Measurements from ENCODE around the gene SMG7.
A peak's percentile ranks its signal among the peaks of the same experiment; 100 is the strongest.
"Not testable (repeated sequence)": the region's sequence is repeated elsewhere in the genome, so short reads cannot be mapped to it uniquely, and the experiment has no call there.

The SMG7 gene

GRCh38 chr1:183472488-183473216 lies at the start of gene SMG7:
Gene SMG7 (plus strand): TSS chr1:183472499. CDS start chr1:183472621, 122 bp downstream.
- peak within 1 kb of the TSS; percentile 78 for H3K4me3 ChIP-seq (ENCODE audit: low read depth, low read length)
- 0 out of 2 replicates have a peak, but pooled peaks cover 4% of the 10 kb centered on the region for H3K36me3 ChIP-seq (ENCODE audit: insufficient read depth, low read length)
- H3K27me3 ChIP-seq (ENCODE audit: insufficient read depth, low read length), result no peaks in the 10 kb centered on the region
- peaks cover 15% of the 10 kb centered on the region for H3K4me1 ChIP-seq (ENCODE audit: control insufficient read depth, insufficient read depth, low read length, unreplicated experiment)
- H2AFZ ChIP-seq (ENCODE audit: low read length, unreplicated experiment), result peak within 1 kb of the TSS; percentile 85
- peaks cover 50% of the 10 kb centered on the region for H3K79me2 ChIP-seq (ENCODE audit: control insufficient read depth, insufficient read depth, low read length, unreplicated experiment)
- peak within 1 kb of the TSS; percentile 94 for H3K27ac ChIP-seq (ENCODE audit: low read depth, low read length)

GRCh38 chr1:183423541-183423940 lies 48.8 kb upstream of the SMG7 start:
- H3K27me3 ChIP-seq (ENCODE audit: insufficient read depth, low read length), result peaks cover 72% of the 10 kb centered on the region

GRCh38 chr1:183424691-183425090 lies 47.6 kb upstream of the SMG7 start:
- Histone ChIP-seq H3K27me3 (ENCODE audit: insufficient read depth, low read length) (peaks cover 65% of the 10 kb centered on the region), H3K4me1 (ENCODE audit: control insufficient read depth, insufficient read depth, low read length, unreplicated experiment) (no peaks in the 10 kb centered on the region), H3K36me3 (ENCODE audit: insufficient read depth, low read length) (no peaks in the 10 kb centered on the region), H2AFZ (ENCODE audit: low read length, unreplicated experiment) (no peak overlapping the region), H3K4me3 (ENCODE audit: low read depth, low read length) (no peak overlapping the region), H3K79me2 (ENCODE audit: control insufficient read depth, insufficient read depth, low read length, unreplicated experiment) (no peaks in the 10 kb centered on the region), H3K27ac (ENCODE audit: low read depth, low read length) (no peak overlapping the region)

More at GRCh38 chr1:183423541-183423940, 48.8 kb upstream of the SMG7 start:
- Histone ChIP-seq H2AFZ (ENCODE audit: low read length, unreplicated experiment) (no peak overlapping the region), H3K36me3 (ENCODE audit: insufficient read depth, low read length) (no peaks in the 10 kb centered on the region), H3K79me2 (ENCODE audit: control insufficient read depth, insufficient read depth, low read length, unreplicated experiment) (no peaks in the 10 kb centered on the region), H3K27ac (ENCODE audit: low read depth, low read length) (no peak overlapping the region), H3K4me1 (ENCODE audit: control insufficient read depth, insufficient read depth, low read length, unreplicated experiment) (no peaks in the 10 kb centered on the region), H3K4me3 (ENCODE audit: low read depth, low read length) (no peak overlapping the region)

- H3K27me3 ChIP-seq (ENCODE audit: insufficient read depth, low read length), result peaks cover 37% of the 10 kb centered on the region
Measured at GRCh38 chr1:183427591-183427990, 44.7 kb upstream of the SMG7 start.

GRCh38 chr1:183431840-183432547 lies 40.3 kb upstream of the SMG7 start:
- H3K79me2 ChIP-seq (ENCODE audit: control insufficient read depth, insufficient read depth, low read length, unreplicated experiment), result no peaks in the 10 kb centered on the region
- H3K4me1 ChIP-seq (ENCODE audit: control insufficient read depth, insufficient read depth, low read length, unreplicated experiment), result peaks cover 11% of the 10 kb centered on the region
- H3K36me3 ChIP-seq (ENCODE audit: insufficient read depth, low read length), result no peaks in the 10 kb centered on the region
- peaks cover 13% of the 10 kb centered on the region for H3K27me3 ChIP-seq (ENCODE audit: insufficient read depth, low read length)
- no peak overlapping the region for H3K4me3 ChIP-seq (ENCODE audit: low read depth, low read length)
- H3K27ac ChIP-seq (ENCODE audit: low read depth, low read length), result no peak overlapping the region
- H2AFZ ChIP-seq (ENCODE audit: low read length, unreplicated experiment), result no peak overlapping the region

More at GRCh38 chr1:183427591-183427990, 44.7 kb upstream of the SMG7 start:
- H3K4me3 ChIP-seq (ENCODE audit: low read depth, low read length); H3K79me2 ChIP-seq (ENCODE audit: control insufficient read depth, insufficient read depth, low read length, unreplicated experiment); H2AFZ ChIP-seq (ENCODE audit: low read length, unreplicated experiment); H3K36me3 ChIP-seq (ENCODE audit: insufficient read depth, low read length); H3K27ac ChIP-seq (ENCODE audit: low read depth, low read length); H3K4me1 ChIP-seq (ENCODE audit: control insufficient read depth, insufficient read depth, low read length, unreplicated experiment): not testable (repeated sequence)

GRCh38 chr1:183432548-183432875 lies 39.8 kb upstream of the SMG7 start:
- no peak overlapping the region for H3K27ac ChIP-seq (ENCODE audit: low read depth, low read length)
- H3K36me3 ChIP-seq (ENCODE audit: insufficient read depth, low read length), result no peaks in the 10 kb centered on the region

GRCh38 chr1:183433703-183434102 lies 38.6 kb upstream of the SMG7 start:
- Histone ChIP-seq H3K27ac (ENCODE audit: low read depth, low read length) (no peak overlapping the region), H3K27me3 (ENCODE audit: insufficient read depth, low read length) (peaks cover 18% of the 10 kb centered on the region), H3K4me3 (ENCODE audit: low read depth, low read length) (no peak overlapping the region), H3K79me2 (ENCODE audit: control insufficient read depth, insufficient read depth, low read length, unreplicated experiment) (no peaks in the 10 kb centered on the region), H3K4me1 (ENCODE audit: control insufficient read depth, insufficient read depth, low read length, unreplicated experiment) (peaks cover 11% of the 10 kb centered on the region), H2AFZ (ENCODE audit: low read length, unreplicated experiment) (no peak overlapping the region), H3K36me3 (ENCODE audit: insufficient read depth, low read length) (no peaks in the 10 kb centered on the region)

More at GRCh38 chr1:183432548-183432875, 39.8 kb upstream of the SMG7 start:
- Histone ChIP-seq H3K27me3 (ENCODE audit: insufficient read depth, low read length) (peaks cover 13% of the 10 kb centered on the region), H3K4me1 (ENCODE audit: control insufficient read depth, insufficient read depth, low read length, unreplicated experiment) (peaks cover 11% of the 10 kb centered on the region), H2AFZ (ENCODE audit: low read length, unreplicated experiment) (no peak overlapping the region), H3K4me3 (ENCODE audit: low read depth, low read length) (no peak overlapping the region), H3K79me2 (ENCODE audit: control insufficient read depth, insufficient read depth, low read length, unreplicated experiment) (no peaks in the 10 kb centered on the region)

GRCh38 chr1:183435497-183435896 lies 36.8 kb upstream of the SMG7 start:
- Histone ChIP-seq H3K4me1 (ENCODE audit: control insufficient read depth, insufficient read depth, low read length, unreplicated experiment) (peaks cover 11% of the 10 kb centered on the region), H3K36me3 (ENCODE audit: insufficient read depth, low read length) (no peaks in the 10 kb centered on the region), H3K27ac (ENCODE audit: low read depth, low read length) (no peak overlapping the region), H2AFZ (ENCODE audit: low read length, unreplicated experiment) (no peak overlapping the region), H3K27me3 (ENCODE audit: insufficient read depth, low read length) (peaks cover 21% of the 10 kb centered on the region), H3K4me3 (ENCODE audit: low read depth, low read length) (no peak overlapping the region), H3K79me2 (ENCODE audit: control insufficient read depth, insufficient read depth, low read length, unreplicated experiment) (no peaks in the 10 kb centered on the region)

GRCh38 chr1:183438060-183438459 lies 34.2 kb upstream of the SMG7 start:
- Histone ChIP-seq H3K4me3 (ENCODE audit: low read depth, low read length) (no peak overlapping the region), H3K27ac (ENCODE audit: low read depth, low read length) (no peak overlapping the region), H3K27me3 (ENCODE audit: insufficient read depth, low read length) (peaks cover 29% of the 10 kb centered on the region), H3K36me3 (ENCODE audit: insufficient read depth, low read length) (no peaks in the 10 kb centered on the region), H3K79me2 (ENCODE audit: control insufficient read depth, insufficient read depth, low read length, unreplicated experiment) (no peaks in the 10 kb centered on the region), H2AFZ (ENCODE audit: low read length, unreplicated experiment) (no peak overlapping the region), H3K4me1 (ENCODE audit: control insufficient read depth, insufficient read depth, low read length, unreplicated experiment) (no peaks in the 10 kb centered on the region)

- no peaks in the 10 kb centered on the region for H3K36me3 ChIP-seq (ENCODE audit: insufficient read depth, low read length)
- H3K4me1 ChIP-seq (ENCODE audit: control insufficient read depth, insufficient read depth, low read length, unreplicated experiment), result peaks cover 8% of the 10 kb centered on the region
- H2AFZ ChIP-seq (ENCODE audit: low read length, unreplicated experiment), result no peak overlapping the region
- no peaks in the 10 kb centered on the region for H3K79me2 ChIP-seq (ENCODE audit: control insufficient read depth, insufficient read depth, low read length, unreplicated experiment)
- H3K27ac ChIP-seq (ENCODE audit: low read depth, low read length), result no peak overlapping the region
- peaks cover 23% of the 10 kb centered on the region for H3K27me3 ChIP-seq (ENCODE audit: insufficient read depth, low read length)
- H3K4me3 ChIP-seq (ENCODE audit: low read depth, low read length), result no peak overlapping the region
Measured at GRCh38 chr1:183443011-183443410, 29.3 kb upstream of the SMG7 start.

GRCh38 chr1:183443466-183443865 lies 28.8 kb upstream of the SMG7 start:
- no peak overlapping the region for H3K27ac ChIP-seq (ENCODE audit: low read depth, low read length)
- H3K79me2 ChIP-seq (ENCODE audit: control insufficient read depth, insufficient read depth, low read length, unreplicated experiment), result no peaks in the 10 kb centered on the region
- no peaks in the 10 kb centered on the region for H3K36me3 ChIP-seq (ENCODE audit: insufficient read depth, low read length)
- H3K4me3 ChIP-seq (ENCODE audit: low read depth, low read length), result no peak overlapping the region
- H3K4me1 ChIP-seq (ENCODE audit: control insufficient read depth, insufficient read depth, low read length, unreplicated experiment), result peaks cover 8% of the 10 kb centered on the region
- H3K27me3 ChIP-seq (ENCODE audit: insufficient read depth, low read length), result peaks cover 18% of the 10 kb centered on the region
- no peak overlapping the region for H2AFZ ChIP-seq (ENCODE audit: low read length, unreplicated experiment)
